Effector memory CD8-positive, alpha-beta T cell (primary cell): Measurements from ENCODE around the gene SPDYE3.
A peak's percentile ranks its signal among the peaks of the same experiment; 100 is the strongest.
"Not testable (repeated sequence)": the region's sequence is repeated elsewhere in the genome, so short reads cannot be mapped to it uniquely, and the experiment has no call there.

Source experiments
- ATAC-seq: fragments of 150-1000 bp; cut with Tn5 transposase; replicated peaks from 2 replicates; pipeline ENCODE4 v1.10.0; 2021; ENCODE audit warnings: mild to moderate bottlenecking, moderate library complexity
- DNase-seq, 3 experiments: peaks; one replicate each; pipeline ENCODE4 v3.0.0; 2021
- H3K27ac Mint-ChIP-seq, 2 donors: one replicate each; pipeline ENCODE4 v1.8.0; 2022; ENCODE audit warnings: mild to moderate bottlenecking in 2 of 2, mixed read lengths in 2 of 2, moderate library complexity in 2 of 2
- H3K27me3 Mint-ChIP-seq, 2 donors: one replicate each; pipeline ENCODE4 v1.8.0; 2022; ENCODE audit warnings: mixed read lengths in 2 of 2
- H3K36me3 Mint-ChIP-seq: one replicate; pipeline ENCODE4 v1.8.0; 2022; ENCODE audit warnings: mild to moderate bottlenecking, moderate library complexity, mixed read lengths; ENCODE audit not compliant: insufficient read depth
- H3K4me1 Mint-ChIP-seq, 2 donors: one replicate each; pipeline ENCODE4 v1.8.0; 2022; ENCODE audit warnings: low read depth in 2 of 2, mixed read lengths in 2 of 2
- H3K4me3 Mint-ChIP-seq, 2 donors: one replicate each; pipeline ENCODE4 v1.8.0; 2022; ENCODE audit warnings: mild to moderate bottlenecking in 2 of 2, mixed read lengths in 2 of 2, moderate library complexity in 2 of 2
- H3K9me3 Mint-ChIP-seq, 2 donors: one replicate each; pipeline ENCODE4 v1.8.0; 2022; ENCODE audit warnings: mixed read lengths in 2 of 2

Gene SPDYE3

GRCh38 chr7:100271716-100272537, 35.6 kb upstream of the SPDYE3 start:
- peak; percentile 93 for ATAC-seq
- Mint-ChIP-seq H3K27ac (peak overlapping the region in 1 of 2 donors; percentile 78), H3K36me3 (peaks cover 24% of the 10 kb centered on the region), H3K27me3 (no peaks in the 10 kb centered on the region), H3K9me3 (no peaks in the 10 kb centered on the region), H3K4me1 (peaks cover 13 to 16% of the 10 kb centered on the region in 2 donors), H3K4me3 (peak overlapping the region; percentile 76 to 78)
- peak; percentile 96 to 97 (median 97) for DNase-seq

GRCh38 chr7:100272538-100272902, 35.0 kb upstream of the SPDYE3 start:
- H3K27ac Mint-ChIP-seq: peak overlapping the region in 1 of 2 donors; percentile 78
- not testable (repeated sequence) for H3K27me3 Mint-ChIP-seq, DNase-seq, H3K9me3 Mint-ChIP-seq, ATAC-seq
- H3K4me1 Mint-ChIP-seq: peaks cover 11 to 14% of the 10 kb centered on the region in 2 donors
- peak overlapping the region; percentile 76 to 78 for H3K4me3 Mint-ChIP-seq
- H3K36me3 Mint-ChIP-seq: peaks cover 24% of the 10 kb centered on the region

- Mint-ChIP-seq H3K27me3 (no peaks in the 10 kb centered on the region), H3K27ac (no peak overlapping the region)
Observed at GRCh38 chr7:100275120-100275519, 32.4 kb upstream of the SPDYE3 start.

GRCh38 chr7:100276126-100276525, 31.4 kb upstream of the SPDYE3 start:
- not testable (repeated sequence) for DNase-seq, H3K27me3 Mint-ChIP-seq, H3K4me1 Mint-ChIP-seq, ATAC-seq, H3K9me3 Mint-ChIP-seq, H3K4me3 Mint-ChIP-seq
- Mint-ChIP-seq H3K36me3 (peaks cover 15% of the 10 kb centered on the region), H3K27ac (peak overlapping the region in 1 of 2 donors; percentile 32)

More at GRCh38 chr7:100275120-100275519, 32.4 kb upstream of the SPDYE3 start:
- H3K4me1 Mint-ChIP-seq: peaks cover 7 to 8% of the 10 kb centered on the region in 2 donors
- no peak for DNase-seq
- no peak overlapping the region for H3K4me3 Mint-ChIP-seq
- no peak for ATAC-seq
- no peaks in the 10 kb centered on the region for H3K9me3 Mint-ChIP-seq
- peaks cover 20% of the 10 kb centered on the region for H3K36me3 Mint-ChIP-seq

GRCh38 chr7:100282069-100282608, 25.4 kb upstream of the SPDYE3 start:
- H3K4me3 Mint-ChIP-seq, ATAC-seq, H3K27ac Mint-ChIP-seq, H3K27me3 Mint-ChIP-seq, H3K36me3 Mint-ChIP-seq, DNase-seq, H3K9me3 Mint-ChIP-seq, H3K4me1 Mint-ChIP-seq: not testable (repeated sequence)

GRCh38 chr7:100283147-100283546, 24.4 kb upstream of the SPDYE3 start:
- not testable (repeated sequence) for H3K27me3 Mint-ChIP-seq, H3K27ac Mint-ChIP-seq, H3K4me3 Mint-ChIP-seq, DNase-seq, H3K4me1 Mint-ChIP-seq, H3K9me3 Mint-ChIP-seq, ATAC-seq, H3K36me3 Mint-ChIP-seq

GRCh38 chr7:100287191-100287969, 20.1 kb upstream of the SPDYE3 start:
- ATAC-seq, H3K27me3 Mint-ChIP-seq, H3K4me3 Mint-ChIP-seq, H3K36me3 Mint-ChIP-seq, H3K27ac Mint-ChIP-seq, H3K4me1 Mint-ChIP-seq, H3K9me3 Mint-ChIP-seq, DNase-seq: not testable (repeated sequence)

- not testable (repeated sequence) for H3K4me3 Mint-ChIP-seq, H3K36me3 Mint-ChIP-seq, H3K27me3 Mint-ChIP-seq, H3K27ac Mint-ChIP-seq, H3K9me3 Mint-ChIP-seq, ATAC-seq, DNase-seq, H3K4me1 Mint-ChIP-seq
Observed at GRCh38 chr7:100288258-100288657, 19.2 kb upstream of the SPDYE3 start.

GRCh38 chr7:100292162-100292561, 15.3 kb upstream of the SPDYE3 start:
- H3K27me3 Mint-ChIP-seq, H3K4me1 Mint-ChIP-seq, H3K36me3 Mint-ChIP-seq, H3K4me3 Mint-ChIP-seq, ATAC-seq, H3K9me3 Mint-ChIP-seq, DNase-seq: not testable (repeated sequence)
- peak overlapping the region in 1 of 2 donors; percentile 64 for H3K27ac Mint-ChIP-seq

- not testable (repeated sequence) for H3K9me3 Mint-ChIP-seq, H3K27ac Mint-ChIP-seq, H3K4me3 Mint-ChIP-seq, H3K4me1 Mint-ChIP-seq, H3K27me3 Mint-ChIP-seq, DNase-seq, ATAC-seq
- peaks cover 11% of the 10 kb centered on the region for H3K36me3 Mint-ChIP-seq
Observed at GRCh38 chr7:100295269-100295668, 12.2 kb upstream of the SPDYE3 start.

- H3K4me1 Mint-ChIP-seq, H3K27me3 Mint-ChIP-seq: not testable (repeated sequence)
Observed at GRCh38 chr7:100297852-100298631, 9.5 kb upstream of the SPDYE3 start.

GRCh38 chr7:100298632-100298895, 8.9 kb upstream of the SPDYE3 start:
- ATAC-seq, H3K4me1 Mint-ChIP-seq, H3K27me3 Mint-ChIP-seq, DNase-seq, H3K4me3 Mint-ChIP-seq, H3K9me3 Mint-ChIP-seq: not testable (repeated sequence)
- H3K36me3 Mint-ChIP-seq: peaks cover 11% of the 10 kb centered on the region
- peak overlapping the region in 1 of 2 donors; percentile 67 for H3K27ac Mint-ChIP-seq

More at GRCh38 chr7:100297852-100298631, 9.5 kb upstream of the SPDYE3 start:
- ATAC-seq, H3K4me3 Mint-ChIP-seq, H3K9me3 Mint-ChIP-seq, DNase-seq: not testable (repeated sequence)
- peak overlapping the region in 1 of 2 donors; percentile 67 for H3K27ac Mint-ChIP-seq
- H3K36me3 Mint-ChIP-seq: peaks cover 11% of the 10 kb centered on the region

GRCh38 chr7:100304526-100304925, 3.0 kb upstream of the SPDYE3 start:
- DNase-seq, H3K27me3 Mint-ChIP-seq, H3K27ac Mint-ChIP-seq, ATAC-seq, H3K36me3 Mint-ChIP-seq, H3K9me3 Mint-ChIP-seq, H3K4me1 Mint-ChIP-seq, H3K4me3 Mint-ChIP-seq: not testable (repeated sequence)
